Measurements from ENCODE around the gene IL25. TPM values are rescaled to one million over a fixed set of nuclear protein-coding genes. Genes with fewer than 3 reads are reported as not detected.

IL25 gene
- total and polyA plus RNA-seq, 2 of the 4 experiments (the other 2 are of a cell fraction) = not detected

- no peak overlapping the region for H3K27ac ChIP-seq (ENCODE audit: insufficient read depth, low read length)
- H3K4me1 ChIP-seq (ENCODE audit: control insufficient read depth, insufficient read depth, low read length) = no peaks in the 10 kb centered on the region
- H3K18ac ChIP-seq (ENCODE audit: low read depth, low read length) = no peak overlapping the region
- no peak overlapping the region for H2AK9ac ChIP-seq (replicated peaks; ENCODE audit: low read depth, low read length, poor library complexity)
- no peak overlapping the region for H4K8ac ChIP-seq (ENCODE audit: low read depth in 2 of 2, low read length in 2 of 2)
- H3K9ac ChIP-seq (ENCODE audit: low read depth, low read length) = no peak overlapping the region
- TF ChIP-seq CHD1 (IDR thresholded peaks at IDR 0.05; ENCODE audit: low read depth, low read length) (no peak), RAD21 (IDR thresholded peaks at IDR 0.05; ENCODE audit: low read length) (no peak), MXI1 (IDR thresholded peaks at IDR 0.05; ENCODE audit: borderline replicate concordance, low read depth, low read length) (no peak), CTCF (conservative IDR thresholded peaks at IDR 0.05; ENCODE audit: low read depth, low read length) (no peak), RCOR1 (IDR thresholded peaks at IDR 0.05; ENCODE audit: insufficient replicate concordance, low read length) (no peak), BHLHE40 (IDR thresholded peaks at IDR 0.05; ENCODE audit: low read depth, low read length) (no peak), ELK1 (IDR thresholded peaks at IDR 0.05; ENCODE audit: borderline replicate concordance, low read depth, low read length) (no peak), NFE2L2 (IDR thresholded peaks at IDR 0.05; ENCODE audit: low read depth, low read length) (no peak), RFX5 (IDR thresholded peaks at IDR 0.05; ENCODE audit: low read depth, low read length) (no peak), SMC3 (IDR thresholded peaks at IDR 0.05; ENCODE audit: low read depth, low read length) (no peak), POLR2A (IDR thresholded peaks at IDR 0.05; ENCODE audit: low read depth, low read length) (no peak), MAZ (IDR thresholded peaks at IDR 0.05; ENCODE audit: borderline replicate concordance, low read depth, low read length) (no peak), MAFK (IDR thresholded peaks at IDR 0.05; ENCODE audit: low read depth, low read length) (no peak), CEBPB (IDR thresholded peaks at IDR 0.05; ENCODE audit: low read depth, low read length) (no peak), USF2 (IDR thresholded peaks at IDR 0.05; ENCODE audit: low read depth, low read length) (no peak), FOS (IDR thresholded peaks at IDR 0.05; ENCODE audit: low read depth, low read length) (no peak)
- H3K27me3 ChIP-seq (ENCODE audit: control insufficient read depth, insufficient read depth, low read length) = peaks cover 43% of the 10 kb centered on the region
- H4K20me1 ChIP-seq (ENCODE audit: insufficient read depth, low read length) = no peaks in the 10 kb centered on the region
- H2BK15ac ChIP-seq (ENCODE audit: low read depth, low read length) = no peak overlapping the region
- no peak overlapping the region for H2AFZ ChIP-seq (replicated peaks; ENCODE audit: low read length, poor library complexity)
- no peak overlapping the region for H3K4me2 ChIP-seq (ENCODE audit: low read depth, low read length)
- no peaks in the 10 kb centered on the region for H3K9me1 ChIP-seq (ENCODE audit: insufficient read depth, low read length)
- ChIA-PET CTCF (no interaction called here), POLR2A (ENCODE audit: unreplicated experiment) (no interaction called here)
- no peak overlapping the region for H2AK5ac ChIP-seq (ENCODE audit: low read depth, low read length)
- H2BK5ac ChIP-seq (ENCODE audit: low read depth, low read length, poor library complexity, severe bottlenecking) = no peak overlapping the region
- H3K36me3 ChIP-seq (ENCODE audit: control insufficient read depth, insufficient read depth, low read length) = no peaks in the 10 kb centered on the region
- H3K79me1 ChIP-seq (ENCODE audit: low read depth in 1 of 2, low read length in 2 of 2) = no peaks in the 10 kb centered on the region
- H4K91ac ChIP-seq (ENCODE audit: insufficient read depth, low read depth, low read length) = no peak overlapping the region
- no peak overlapping the region for H3K14ac ChIP-seq (replicated peaks; ENCODE audit: low read depth, low read length)
- H3K9me3 ChIP-seq (ENCODE audit: control insufficient read depth, insufficient read depth, low read length) = no peaks in the 10 kb centered on the region
- intact Hi-C loops (cut with micrococcal nuclease) = no loop called here
- no TSS peak for BruUV-seq (replicated peaks)
- no peak for DNase-seq
- H3K23ac ChIP-seq (ENCODE audit: low read depth, low read length) = no peak overlapping the region
- dilution Hi-C loops (cut with HindIII; ENCODE audit: low sequenced_read_pairs, unreplicated experiment) = no loop called here
- WGBS, 2 experiments (ENCODE audit: extremely low coverage in 2 of 2, insufficient read length in 1 of 2) = 53% methylated on average over 2 of the region's 10 CpGs; no CpG with 5 or more reads in 1 of the 2 experiments
- H3K56ac ChIP-seq (ENCODE audit: extremely low read depth, insufficient read depth, low read length) = no peak overlapping the region
- no peak overlapping the region for H3K4me3 ChIP-seq (ENCODE audit: insufficient read depth, low read depth, low read length)
- no peak overlapping the region for H2BK120ac ChIP-seq (ENCODE audit: low read depth, low read length)
- ATAC-seq (ENCODE audit: low read depth) = no peak
- H4K5ac ChIP-seq (ENCODE audit: low read depth, low read length) = no peak overlapping the region
- no peak overlapping the region for H3K4ac ChIP-seq (ENCODE audit: low read depth, low read length)
- no peak overlapping the region for H2BK20ac ChIP-seq (ENCODE audit: low read depth, low read length)
- in situ Hi-C loops (cut with MboI; ENCODE audit: low sequenced_read_pairs) = no loop called here
Measured at GRCh38 chr14:23382731-23383440, 10.3 kb downstream of the IL25 start.
